Nephron progenitor cell (in vitro differentiated cells): ENCODE measurements around the gene KCNK3.
A peak's percentile ranks its signal among the peaks of the same experiment; 100 is the strongest.

ENCODE experiments used
- DNase-seq: peaks from one replicate; pipeline ENCODE4 v3.0.0; 2021
- H3K27ac Mint-ChIP-seq: 2 replicates; pipeline ENCODE4 v1.8.0; 2021; ENCODE audit warnings: mild to moderate bottlenecking, moderate library complexity, mixed read lengths
- H3K27me3 Mint-ChIP-seq: 2 replicates; pipeline ENCODE4 v1.8.0; 2021; ENCODE audit warnings: mild to moderate bottlenecking, low read depth, mixed read lengths; ENCODE audit not compliant: poor library complexity
- H3K36me3 Mint-ChIP-seq: 2 replicates; pipeline ENCODE4 v1.8.0; 2021; ENCODE audit warnings: low read depth, mixed read lengths
- H3K4me1 Mint-ChIP-seq: 2 replicates; pipeline ENCODE4 v1.8.0; 2021; ENCODE audit warnings: mixed read lengths
- H3K4me3 Mint-ChIP-seq: 2 replicates; pipeline ENCODE4 v1.8.0; 2021; ENCODE audit warnings: mild to moderate bottlenecking, moderate library complexity, mixed read lengths
- H3K9me3 Mint-ChIP-seq: 2 replicates; pipeline ENCODE4 v1.8.0; 2021; ENCODE audit warnings: mild to moderate bottlenecking, moderate library complexity, mixed read lengths
- TF ChIP-seq, protein P1 (sequence below): fragments of 200-600 bp; sonication (generic); IDR thresholded peaks from 2 replicates; pipeline ENCODE4 v1.5.0; 2021; ENCODE audit warnings: antibody characterized with exemption

The KCNK3 gene

GRCh38 chr2:26670171-26670570 lies 22.4 kb upstream of the KCNK3 start:
- no peak for DNase-seq
- Mint-ChIP-seq H3K4me3 (no peak overlapping the region), H3K27me3 (peaks cover 12% of the 10 kb centered on the region), H3K9me3 (peaks cover 10% of the 10 kb centered on the region), H3K27ac (peak overlapping the region; percentile 22), H3K4me1 (peaks cover 30% of the 10 kb centered on the region), H3K36me3 (no peaks in the 10 kb centered on the region)
- TF ChIP-seq, protein P1, sequence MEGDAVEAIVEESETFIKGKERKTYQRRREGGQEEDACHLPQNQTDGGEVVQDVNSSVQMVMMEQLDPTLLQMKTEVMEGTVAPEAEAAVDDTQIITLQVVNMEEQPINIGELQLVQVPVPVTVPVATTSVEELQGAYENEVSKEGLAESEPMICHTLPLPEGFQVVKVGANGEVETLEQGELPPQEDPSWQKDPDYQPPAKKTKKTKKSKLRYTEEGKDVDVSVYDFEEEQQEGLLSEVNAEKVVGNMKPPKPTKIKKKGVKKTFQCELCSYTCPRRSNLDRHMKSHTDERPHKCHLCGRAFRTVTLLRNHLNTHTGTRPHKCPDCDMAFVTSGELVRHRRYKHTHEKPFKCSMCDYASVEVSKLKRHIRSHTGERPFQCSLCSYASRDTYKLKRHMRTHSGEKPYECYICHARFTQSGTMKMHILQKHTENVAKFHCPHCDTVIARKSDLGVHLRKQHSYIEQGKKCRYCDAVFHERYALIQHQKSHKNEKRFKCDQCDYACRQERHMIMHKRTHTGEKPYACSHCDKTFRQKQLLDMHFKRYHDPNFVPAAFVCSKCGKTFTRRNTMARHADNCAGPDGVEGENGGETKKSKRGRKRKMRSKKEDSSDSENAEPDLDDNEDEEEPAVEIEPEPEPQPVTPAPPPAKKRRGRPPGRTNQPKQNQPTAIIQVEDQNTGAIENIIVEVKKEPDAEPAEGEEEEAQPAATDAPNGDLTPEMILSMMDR, result no peak

DNA sequence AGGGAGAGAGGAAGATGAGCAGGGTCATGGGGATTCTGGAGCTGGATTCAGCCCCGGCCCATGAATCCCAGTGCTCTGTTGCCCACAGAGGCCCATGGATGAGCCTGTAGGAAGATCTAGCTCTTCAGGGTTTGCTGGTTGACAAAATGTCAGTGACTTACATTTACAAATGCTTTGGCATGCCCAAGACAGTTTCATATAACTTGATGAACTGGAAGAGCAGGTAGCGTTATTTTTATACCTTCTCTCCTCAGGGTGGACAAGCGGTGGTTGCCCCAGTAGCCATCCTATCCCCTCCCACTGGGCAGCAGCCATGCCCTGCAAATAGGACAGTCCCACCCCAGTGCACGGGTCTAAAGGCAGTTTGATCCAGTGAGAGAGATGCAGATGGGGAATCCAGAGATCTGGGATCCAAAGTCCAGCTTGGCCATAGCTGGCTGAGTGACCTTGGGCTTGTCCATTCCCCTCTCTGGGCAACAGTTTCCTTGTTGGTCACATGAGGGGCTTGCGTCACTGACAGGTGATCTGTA lies 21.5 kb upstream of the KCNK3 start:
- H3K4me1 Mint-ChIP-seq, result peaks cover 30% of the 10 kb centered on the region
- no peak for DNase-seq
- H3K27me3 Mint-ChIP-seq, result peaks cover 12% of the 10 kb centered on the region
- no peak overlapping the region for H3K4me3 Mint-ChIP-seq
- TF ChIP-seq, protein P1, result no peak
- no peaks in the 10 kb centered on the region for H3K36me3 Mint-ChIP-seq
- no peak overlapping the region for H3K27ac Mint-ChIP-seq
- H3K9me3 Mint-ChIP-seq, result peaks cover 6% of the 10 kb centered on the region

- peaks cover 12% of the 10 kb centered on the region for H3K27me3 Mint-ChIP-seq
- H3K9me3 Mint-ChIP-seq, result peaks cover 1% of the 10 kb centered on the region
- no peak for DNase-seq
- no peak overlapping the region for H3K4me3 Mint-ChIP-seq
- H3K36me3 Mint-ChIP-seq, result no peaks in the 10 kb centered on the region
- peaks cover 30% of the 10 kb centered on the region for H3K4me1 Mint-ChIP-seq
- H3K27ac Mint-ChIP-seq, result no peak overlapping the region
- TF ChIP-seq, protein P1, result no peak
Observed at GRCh38 chr2:26671691-26672090, 20.8 kb upstream of the KCNK3 start.

DNA sequence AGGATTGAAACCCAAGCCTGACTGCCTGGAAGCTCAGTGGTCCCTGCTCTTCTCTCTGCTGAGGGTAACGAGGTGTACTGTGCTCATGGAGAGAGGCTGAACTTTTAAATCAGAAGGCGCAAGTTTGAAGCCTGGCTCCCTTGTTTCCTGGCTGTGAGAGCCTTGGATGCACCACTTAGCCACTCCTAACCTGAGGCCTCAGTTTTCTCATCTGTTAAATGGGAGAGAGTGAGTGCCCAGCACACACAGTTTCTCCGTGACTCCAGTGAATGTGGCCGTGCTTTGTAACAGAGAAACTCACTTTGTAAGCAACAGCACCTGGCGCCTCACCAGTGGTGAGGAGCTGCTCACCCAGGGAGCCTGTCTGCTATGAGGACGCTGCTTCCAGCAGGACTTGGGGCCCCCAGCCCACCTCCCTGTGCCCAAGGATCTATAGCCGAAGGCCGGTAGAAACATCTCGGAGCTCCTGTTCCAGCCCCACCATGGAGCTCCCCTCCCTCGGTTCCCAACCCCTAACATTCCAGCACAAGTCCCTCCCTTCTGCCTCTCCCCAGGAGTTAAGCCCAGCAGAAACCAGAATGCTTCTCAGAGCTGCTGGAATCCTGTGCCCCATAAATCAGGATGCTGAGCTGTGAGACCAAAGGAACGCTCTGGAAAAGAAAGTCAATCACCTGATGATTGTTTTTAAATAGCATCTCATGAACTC lies 20.3 kb upstream of the KCNK3 start:
- peak; percentile 29 for DNase-seq
- no peaks in the 10 kb centered on the region for H3K36me3 Mint-ChIP-seq
- TF ChIP-seq, protein P1, result no peak

GRCh38 chr2:26672818-26673393 lies 19.6 kb upstream of the KCNK3 start:
- Mint-ChIP-seq H3K36me3 (no peaks in the 10 kb centered on the region), H3K4me1 (peaks cover 30% of the 10 kb centered on the region), H3K4me3 (no peak overlapping the region), H3K27ac (peak overlapping the region; percentile 83), H3K27me3 (peaks cover 10% of the 10 kb centered on the region), H3K9me3 (peaks cover 6% of the 10 kb centered on the region)
- TF ChIP-seq, protein P1, result no peak
- no peak for DNase-seq

More for the DNA sequence above, 20.3 kb upstream of the KCNK3 start:
- H3K27me3 Mint-ChIP-seq, result peaks cover 12% of the 10 kb centered on the region
- H3K4me3 Mint-ChIP-seq, result no peak overlapping the region
- H3K9me3 Mint-ChIP-seq, result no peaks in the 10 kb centered on the region
- H3K4me1 Mint-ChIP-seq, result peaks cover 30% of the 10 kb centered on the region
- peak overlapping the region; percentile 83 for H3K27ac Mint-ChIP-seq
